Iris pigment epithelial cell (primary cell): ENCODE data around the gene ATP6V0C.
"Not testable (repeated sequence)": the region's sequence is repeated elsewhere in the genome, so short reads cannot be mapped to it uniquely, and the experiment has no call there.

ENCODE experiments used
- DNase-seq: peaks from one replicate; pipeline ENCODE4 v3.0.0-alpha.2; 2011; ENCODE audit warnings: low read depth

Gene ATP6V0C

DNA sequence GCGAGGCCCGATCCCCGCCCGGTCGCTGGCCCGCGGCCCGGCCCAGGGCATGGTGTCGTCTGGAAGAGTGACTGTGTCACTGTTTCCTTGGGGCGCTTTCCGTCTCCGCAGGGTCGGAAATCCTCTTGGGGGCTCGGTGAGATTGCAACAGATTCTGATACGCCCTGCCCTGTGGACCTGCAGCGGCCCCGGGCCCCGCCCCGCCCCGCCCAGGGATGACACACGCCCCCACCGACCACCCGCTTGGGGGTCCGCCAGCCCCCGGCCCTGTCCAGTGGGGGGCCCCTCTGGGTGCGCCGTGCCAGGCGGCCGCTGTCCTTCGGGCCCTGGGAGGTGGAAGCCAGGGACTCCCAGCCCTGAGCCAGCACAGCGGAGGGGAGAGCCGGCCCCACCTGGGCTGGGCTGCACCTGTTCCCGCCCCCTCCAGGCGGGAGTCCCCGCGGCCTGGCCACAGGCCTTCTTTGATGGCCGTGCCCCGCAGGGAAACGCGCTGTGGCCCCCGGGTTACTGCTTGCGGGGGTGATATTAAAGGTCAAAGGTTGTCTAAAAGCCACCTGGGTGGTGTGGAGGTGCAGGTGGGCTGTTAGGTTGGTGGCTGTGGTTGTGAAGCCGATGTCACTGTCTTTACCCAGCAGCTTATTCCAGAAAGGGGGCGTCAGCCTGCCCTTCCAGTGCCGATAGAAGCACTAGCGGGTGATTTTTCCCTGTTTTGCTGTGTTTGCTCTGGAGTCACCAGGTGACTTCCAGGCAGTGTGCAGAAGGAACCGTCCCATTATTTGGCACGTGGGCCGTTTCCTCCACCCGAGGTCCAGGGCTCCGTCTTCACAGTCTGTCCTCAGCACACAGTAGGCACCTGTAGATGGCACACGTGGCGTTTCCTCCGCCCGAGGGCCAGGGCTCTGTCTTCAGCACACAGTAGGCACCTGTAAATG, 38.1 kb upstream of the ATP6V0C start:
- DNase-seq: no peak

- no peak for DNase-seq
These were observed 37.4 kb upstream of the ATP6V0C start for GRCh38 chr16:2476345-2476720.

DNA sequence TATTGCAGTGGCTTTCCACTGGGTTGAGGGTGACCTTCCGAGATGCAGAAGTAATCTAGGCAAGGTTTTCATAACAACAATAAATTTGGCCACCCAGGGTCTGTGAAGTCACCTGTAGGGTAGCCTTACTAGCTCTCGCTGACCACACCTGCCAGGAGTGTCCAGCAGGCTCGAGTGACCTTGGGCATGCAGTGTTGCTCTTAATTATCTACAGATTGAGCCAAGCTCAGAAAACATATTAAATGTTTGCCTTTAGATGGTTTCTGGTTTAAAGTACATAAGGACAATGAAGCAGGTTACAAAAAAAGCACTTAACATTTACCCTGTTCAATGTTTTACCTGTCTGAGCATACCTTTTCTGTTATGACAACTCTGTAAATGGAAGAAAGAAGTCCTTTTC, 37.0 kb upstream of the ATP6V0C start:
- no peak for DNase-seq

GRCh38 chr16:2477327-2477726, 36.4 kb upstream of the ATP6V0C start:
- no peak for DNase-seq

DNA sequence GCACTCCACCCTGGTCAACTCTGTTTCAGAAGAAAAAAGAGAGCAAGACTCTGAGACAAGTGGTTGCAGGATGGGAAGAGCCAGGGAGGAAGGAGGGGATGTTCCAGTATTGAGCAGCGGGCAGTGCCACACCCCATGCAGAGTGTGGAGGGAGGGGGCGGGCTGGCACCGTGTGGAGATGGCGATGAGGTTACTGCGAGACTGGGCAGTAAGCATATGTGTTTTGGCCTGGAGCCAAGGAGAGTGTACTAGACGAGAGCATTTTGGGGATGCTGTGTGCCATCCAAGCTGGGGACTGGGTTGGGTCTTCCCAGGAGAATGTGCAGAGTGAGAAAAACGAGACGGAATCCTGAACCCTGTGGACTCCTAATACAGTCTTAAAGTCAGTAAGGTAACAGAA, 35.5 kb upstream of the ATP6V0C start:
- no peak for DNase-seq

DNA sequence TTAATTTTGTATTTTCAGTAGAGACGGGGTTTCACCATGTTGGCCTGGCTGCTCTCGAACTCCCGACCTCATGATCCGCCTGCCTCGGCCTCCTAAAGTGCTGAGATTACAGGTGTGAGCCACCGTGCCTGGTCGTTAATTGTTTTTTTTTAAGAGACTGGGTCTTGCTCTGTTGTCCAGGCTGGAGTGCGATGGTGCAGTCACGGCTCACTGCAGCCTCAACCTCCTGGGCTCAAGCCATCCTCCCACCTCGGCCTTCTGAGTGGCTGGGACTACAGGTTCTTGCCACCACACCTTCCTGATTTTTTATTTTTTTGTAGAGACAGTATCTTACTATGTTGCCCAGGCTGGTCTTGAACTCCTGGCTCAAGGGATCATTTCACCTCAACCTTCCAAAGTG, 33.8 kb upstream of the ATP6V0C start:
- not testable (repeated sequence) for DNase-seq

- DNase-seq: no peak
These were observed 32.8 kb upstream of the ATP6V0C start for GRCh38 chr16:2480948-2481347.

- DNase-seq: no peak
These were observed 32.1 kb upstream of the ATP6V0C start for GRCh38 chr16:2481676-2482075.

DNA sequence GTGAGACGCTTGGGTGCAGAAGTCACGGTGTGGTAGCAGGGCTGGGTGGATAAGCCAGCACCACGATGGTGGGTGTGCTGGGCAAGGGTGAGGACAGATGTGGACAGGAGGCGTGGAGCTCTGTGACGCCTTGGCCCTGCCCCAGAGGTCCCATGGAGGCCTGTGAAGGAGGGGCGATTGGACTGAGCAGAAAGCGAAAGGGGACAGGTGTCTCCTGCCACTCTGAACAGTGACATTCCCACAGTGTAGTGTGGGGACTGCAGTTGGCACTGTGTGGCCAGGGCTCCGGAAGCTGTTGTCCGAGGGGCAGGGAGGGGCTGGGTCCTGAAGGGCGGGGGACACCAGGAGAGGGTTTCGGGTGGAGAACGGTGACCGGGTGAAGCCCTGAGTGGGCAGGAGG, 31.5 kb upstream of the ATP6V0C start:
- no peak for DNase-seq

GRCh38 chr16:2482708-2483534, 30.8 kb upstream of the ATP6V0C start:
- peak; percentile 22 for DNase-seq

DNA sequence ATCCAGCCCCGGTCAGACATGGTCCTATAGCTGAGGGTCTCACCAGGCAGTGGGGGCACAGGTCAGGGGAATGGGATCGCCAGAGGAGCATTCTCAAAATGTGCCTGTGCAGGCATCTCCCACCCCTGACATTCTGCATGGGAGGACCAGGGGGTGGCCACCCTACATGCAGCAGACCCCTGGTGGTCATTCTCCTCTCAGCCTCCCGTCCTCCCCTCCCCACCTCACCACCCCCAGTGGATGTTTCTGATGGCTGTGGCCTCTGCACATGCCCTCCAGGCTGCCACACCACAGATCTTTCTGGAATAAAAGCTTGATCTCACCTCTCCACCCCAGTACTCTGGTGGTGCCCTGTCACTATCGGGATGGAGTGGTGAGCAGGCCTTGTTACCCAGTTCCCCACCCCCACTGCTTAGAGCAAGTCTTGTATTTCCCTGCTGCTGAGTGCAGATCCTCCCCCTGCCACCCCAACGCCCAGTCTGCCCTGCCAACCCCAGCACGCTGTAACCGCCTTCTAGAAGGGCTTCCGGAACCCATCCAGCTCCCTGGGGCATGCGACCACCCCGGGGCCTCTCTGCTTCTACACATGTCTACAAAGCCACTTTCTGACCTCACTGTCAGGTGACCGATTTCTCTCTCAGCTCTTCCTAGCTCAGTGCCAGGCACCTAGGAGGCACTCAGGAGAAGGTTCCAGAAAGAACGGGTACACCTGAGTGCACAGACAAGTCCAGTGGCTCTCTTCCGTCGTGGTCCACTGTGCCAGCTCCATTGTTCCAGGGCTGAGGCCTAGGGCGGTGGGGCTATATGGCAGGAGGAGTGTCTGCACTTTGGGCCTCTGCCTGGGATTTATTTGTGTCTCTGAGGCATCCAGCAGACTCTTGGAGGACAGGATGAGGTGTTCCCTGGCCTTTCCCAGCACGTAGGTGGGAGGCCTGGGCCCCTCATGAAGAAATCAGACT, 29.5 kb upstream of the ATP6V0C start:
- no peak for DNase-seq

- no peak for DNase-seq
These were observed 28.7 kb upstream of the ATP6V0C start for GRCh38 chr16:2484898-2485508.

GRCh38 chr16:2485811-2486507, 27.8 kb upstream of the ATP6V0C start:
- DNase-seq: no peak

DNA sequence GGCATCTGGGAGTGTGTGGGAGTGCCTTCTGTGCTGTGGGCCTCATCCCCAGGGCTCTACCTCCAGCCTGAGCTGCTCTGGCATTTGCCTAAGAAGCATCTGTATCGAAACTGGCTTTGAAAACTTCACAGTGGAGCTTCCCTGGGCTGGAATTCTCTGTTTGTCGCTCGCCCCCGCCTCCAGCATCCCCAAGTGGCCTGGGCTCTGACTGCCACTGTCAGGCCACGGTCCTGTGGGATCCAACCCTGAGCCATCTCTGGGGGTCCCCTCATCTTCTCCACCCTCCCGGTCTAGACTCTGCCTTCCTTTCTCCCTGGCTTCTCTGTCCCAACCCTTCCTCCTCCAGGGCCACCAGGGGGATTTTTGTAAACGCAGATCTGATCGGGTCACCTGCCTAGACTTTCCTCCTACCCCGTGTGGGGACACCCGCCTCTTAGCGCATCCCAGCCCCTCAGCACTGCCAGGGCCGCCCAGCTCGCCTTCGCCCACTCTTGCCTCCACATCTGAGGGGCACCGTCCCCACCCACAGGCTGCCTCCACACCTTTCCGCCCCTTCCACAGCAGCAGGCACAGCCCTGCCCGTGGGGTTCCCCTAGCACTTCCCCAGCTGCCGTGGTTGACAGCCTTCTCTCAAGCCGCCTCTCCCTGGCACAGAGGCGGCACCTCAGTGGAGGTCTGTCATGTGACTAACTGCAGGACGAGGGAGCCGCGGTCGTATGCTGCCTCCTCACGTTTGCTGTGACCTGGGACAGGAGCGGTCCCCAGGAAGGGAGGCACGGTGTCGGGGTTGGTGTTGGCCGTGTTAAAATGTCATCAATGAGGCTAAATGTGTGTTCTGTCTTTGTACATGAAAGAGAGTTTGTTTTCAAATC, 26.9 kb upstream of the ATP6V0C start:
- DNase-seq: peak; percentile 29

- no peak for DNase-seq
These were observed 26.3 kb upstream of the ATP6V0C start for GRCh38 chr16:2487517-2487842.

DNA sequence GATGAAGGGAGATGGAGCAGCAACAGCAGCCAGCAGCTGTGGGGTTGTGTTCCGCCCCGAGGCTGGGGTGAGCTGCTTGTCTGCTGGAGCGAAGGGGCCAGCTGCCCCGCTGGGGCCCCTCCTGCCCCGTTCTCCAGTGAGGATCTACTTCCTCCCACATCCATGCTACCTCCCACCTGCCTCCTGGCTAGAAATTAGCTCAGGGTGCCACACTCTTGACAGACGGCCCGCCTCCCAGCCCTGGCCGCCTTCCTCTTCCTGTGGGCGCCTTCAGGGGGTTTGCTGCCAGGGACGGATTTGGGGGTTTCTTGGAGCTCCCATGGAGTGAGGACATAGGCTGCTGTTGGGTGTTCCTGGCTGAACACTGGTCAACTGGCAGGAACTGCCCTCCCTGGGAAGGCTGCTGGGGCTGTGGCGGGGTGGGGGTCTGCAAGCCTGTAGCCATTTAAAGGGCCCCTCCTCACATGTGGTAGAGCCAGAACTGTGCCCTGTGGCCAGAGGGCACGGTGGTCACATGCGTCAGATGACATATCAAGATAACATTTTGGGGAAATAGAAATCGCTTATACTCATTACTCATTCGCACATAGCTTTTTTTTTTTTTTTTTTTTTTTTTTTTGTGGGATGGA, 25.7 kb upstream of the ATP6V0C start:
- no peak for DNase-seq

- DNase-seq: no peak
These were observed 24.2 kb upstream of the ATP6V0C start for GRCh38 chr16:2489581-2489980.

GRCh38 chr16:2490190-2491105, 23.3 kb upstream of the ATP6V0C start:
- no peak for DNase-seq
